SK-N-SH (cell line): Measurements from ENCODE around the gene CTCF. TPM values are rescaled to one million over a fixed set of nuclear protein-coding genes. Genes with fewer than 3 reads are reported as not detected.

Source experiments
- CTCF ChIA-PET: fragments of 300-600, 350-600 bp; formaldehyde crosslinking; extraction: SDS; loops from one replicate; lab custom pipeline; 2021; lab: Yijun Ruan, JAX
- POLR2A ChIA-PET: fragments of 350-600 bp; sonication (Branson Sonifier 250); formaldehyde crosslinking; extraction: SDS; loops from one replicate; lab custom pipeline; 2020; ENCODE audit warnings: antibody characterized with exemption, inconsistent platforms; lab: Yijun Ruan, JAX
- DNase-seq: peaks from one replicate; pipeline ENCODE4 v3.0.0; 2012
- H2AFZ ChIP-seq: fragments of 200-600 bp; sonication (generic); 2 replicates; pipeline ENCODE4 v1.8.1; 2016; ENCODE audit warnings: antibody characterized with exemption, mild to moderate bottlenecking, low read depth
- H3F3A ChIP-seq: fragments of 200-600 bp; sonication (generic); replicated peaks from 2 replicates; pipeline ENCODE3; 2016; ENCODE audit warnings: antibody characterized with exemption, mild to moderate bottlenecking; ENCODE audit not compliant: insufficient read depth
- H3K27ac ChIP-seq, 2 experiments: fragments of 200-500 bp in 1 of 2; fragments of 200-600 bp in 1 of 2; sonication (Bioruptor generic) in 1 of 2; sonication (generic), shearing (Covaris generic) in 1 of 2; 2 replicates each; pipeline versions ENCODE4 v1.5.1 to v1.6.1; 2014 to 2016; ENCODE audit warnings: low read depth in 2 of 2, inconsistent platforms in 1 of 2, low read length in 1 of 2, mild to moderate bottlenecking in 1 of 2, mixed read lengths in 1 of 2
- H3K27me3 ChIP-seq: fragments of 200-600 bp; sonication (generic), shearing (Covaris generic); 2 replicates; pipeline ENCODE4 v1.6.1; 2016; ENCODE audit warnings: mixed run types; ENCODE audit not compliant: insufficient read depth
- H3K36me3 ChIP-seq, 2 experiments: fragments of 200-500 bp in 1 of 2; fragments of 200-600 bp in 1 of 2; sonication (Bioruptor generic) in 1 of 2; sonication (generic) in 1 of 2; replicated peaks in 1 of 2; 2 replicates each; pipeline versions ENCODE3 to v1.5.1; 2014 to 2016; ENCODE audit warnings: low read length in 1 of 2, mild to moderate bottlenecking in 1 of 2; ENCODE audit not compliant: insufficient read depth in 2 of 2, control insufficient read depth in 1 of 2
- H3K4me1 ChIP-seq, 2 experiments: fragments of 200-500 bp in 1 of 2; fragments of 200-600 bp in 1 of 2; sonication (Bioruptor generic) in 1 of 2; sonication (generic), shearing (Covaris generic) in 1 of 2; 2 replicates each; pipeline versions ENCODE4 v1.5.1 to v1.6.1; 2014 to 2016; ENCODE audit warnings: low read depth in 1 of 2, low read length in 1 of 2, mixed run types in 1 of 2; ENCODE audit not compliant: insufficient read depth in 2 of 2, control insufficient read depth in 1 of 2
- H3K4me2 ChIP-seq: fragments of 200-600 bp; sonication (generic), shearing (Covaris generic); 2 replicates; pipeline ENCODE4 v1.6.1; 2017; ENCODE audit warnings: mixed run types
- H3K4me3 ChIP-seq, 2 experiments: fragments of 200-500 bp in 1 of 2; fragments of 200-600 bp in 1 of 2; sonication (Bioruptor generic) in 1 of 2; sonication (generic), shearing (Covaris generic) in 1 of 2; 2 replicates each; pipeline versions ENCODE4 v1.5.1 to v1.8.1; 2014 to 2016; ENCODE audit warnings: low read depth in 2 of 2, inconsistent platforms in 1 of 2, low read length in 1 of 2, mild to moderate bottlenecking in 1 of 2, mixed read lengths in 1 of 2, moderate library complexity in 1 of 2
- H3K79me2 ChIP-seq: fragments of 200-600 bp; sonication (generic); 2 replicates; pipeline ENCODE4 v1.8.1; 2017; ENCODE audit warnings: mild to moderate bottlenecking; ENCODE audit not compliant: insufficient read depth
- H3K9ac ChIP-seq: fragments of 200-600 bp; sonication (generic); 2 replicates; pipeline ENCODE4 v1.6.1; 2017; ENCODE audit warnings: mixed run types
- H3K9me2 ChIP-seq: fragments of 200-600 bp; sonication (generic); 2 replicates; pipeline ENCODE4 v1.6.1; 2017; ENCODE audit warnings: mixed run types
- H3K9me3 ChIP-seq: fragments of 200-600 bp; sonication (generic); 2 replicates; pipeline ENCODE4 v1.6.1; 2017; ENCODE audit warnings: mixed run types, mild to moderate bottlenecking, moderate library complexity
- H4K20me1 ChIP-seq: fragments of 200-600 bp; sonication (generic); 2 replicates; pipeline ENCODE4 v1.6.1; 2017; ENCODE audit warnings: mild to moderate bottlenecking, mixed run types; ENCODE audit not compliant: insufficient read depth
- CTCF ChIP-seq: fragments of 200-600 bp; sonication (generic); IDR thresholded peaks from 2 replicates; pipeline ENCODE4 v1.6.1; 2017; ENCODE audit warnings: antibody characterized with exemption, mild to moderate bottlenecking, moderate library complexity
- FOSL2 ChIP-seq: IDR thresholded peaks from 2 replicates; pipeline ENCODE4 v1.4.0; 2012; ENCODE audit warnings: low read depth, mild to moderate bottlenecking, moderate library complexity, borderline replicate concordance
- FOXJ3 ChIP-seq: sonication (generic); formaldehyde crosslinking; IDR thresholded peaks from 2 replicates; pipeline ENCODE4 v1.5.1; 2020; ENCODE audit warnings: mild to moderate bottlenecking, missing genetic modification reagents
- FOXM1 ChIP-seq: IDR thresholded peaks from 2 replicates; pipeline ENCODE4 v1.4.0; 2012; ENCODE audit warnings: low read depth, mild to moderate bottlenecking
- IRF3 ChIP-seq: fragments of 150-350 bp; IDR thresholded peaks from 2 replicates; pipeline ENCODE4 v1.6.1; 2016; ENCODE audit warnings: mild to moderate bottlenecking, low read depth, low read length
- MAX ChIP-seq: IDR thresholded peaks from 2 replicates; pipeline ENCODE4 v1.4.0; 2012; ENCODE audit warnings: low read depth
- MXI1 ChIP-seq: IDR thresholded peaks from 2 replicates; pipeline ENCODE4 v1.6.1; 2012; ENCODE audit warnings: mild to moderate bottlenecking, low read depth, low read length, improper control_type of control experiment
- POLR2AphosphoS5 ChIP-seq: IDR thresholded peaks from 2 replicates; pipeline ENCODE4 v1.6.1; 2012; ENCODE audit warnings: low read depth, low read length
- RAD21 ChIP-seq: IDR thresholded peaks from 2 replicates; pipeline ENCODE4 v1.6.1; 2012; ENCODE audit warnings: mild to moderate bottlenecking, low read length
- TCF12 ChIP-seq: IDR thresholded peaks from 2 replicates; pipeline ENCODE4 v1.4.0; 2012
- USF1 ChIP-seq: IDR thresholded peaks from 2 replicates; pipeline ENCODE4 v1.4.0; 2012; ENCODE audit warnings: low read depth, borderline replicate concordance
- YY1 ChIP-seq: IDR thresholded peaks from 2 replicates; pipeline ENCODE4 v1.4.0; 2012; ENCODE audit warnings: low read depth, mild to moderate bottlenecking
- WGBS: methylation state at CpG from one replicate; pipeline ENCODE4 v1.1.6; 2017; ENCODE audit warnings: low lambda C conversion rate; 5-methylcytosine and 5-hydroxymethylcytosine counted together
- polyA plus RNA-seq, 3 experiments: library from polyadenylated mRNA; depleted of rRNA; stranded (reverse); fragments of >200 nt; gene quantifications; 2 replicates each; pipeline ENCODE4 v1.2.3, GENCODE V29; 2012

The CTCF gene
- polyA plus RNA-seq, 1 of the 3 experiments (the other 2 are of a cell fraction): 19.6 TPM

GRCh38 chr16:67648088-67648763 lies 85.9 kb downstream of the CTCF start:
- TF ChIP-seq IRF3 (no peak), FOXM1 (no peak), POLR2AphosphoS5 (no peak), YY1 (no peak), CTCF (no peak), MAX (no peak), USF1 (no peak), MXI1 (no peak), RAD21 (no peak), FOXJ3 (no peak), TCF12 (no peak), FOSL2 (no peak)
- ChIA-PET POLR2A (no interaction called here), CTCF (interaction anchor here (1.0 to 16.5 kb wide), 4 partner anchors 86 to 167 kb away, joined by 3 to 263 read pairs (median 24); partner anchors contain the start of genes ATP6V0D1 and CTCF)
- Histone ChIP-seq H3K9me3 (no peaks in the 10 kb centered on the region), H3K4me3 (no peak overlapping the region), H3K4me2 (no peak overlapping the region), H2AFZ (no peak overlapping the region), H3K36me3 (no peaks in the 10 kb centered on the region), H3K27ac (no peak overlapping the region), H3K9ac (no peak overlapping the region), H3K27me3 (no peaks in the 10 kb centered on the region), H3F3A (no peaks in the 10 kb centered on the region), H3K9me2 (no peaks in the 10 kb centered on the region), H3K4me1 (peaks cover 0 to 5% of the 10 kb centered on the region in 2 experiments; a peak in 1 of 4 replicates), H3K79me2 (no peaks in the 10 kb centered on the region), H4K20me1 (peaks cover 4% of the 10 kb centered on the region; the same call in 1 of the 2 replicates)
- WGBS: 91% methylated on average over 48 of the region's 65 CpGs
- DNase-seq: no peak
